NCI-H2081 (cell line): Measurements from ENCODE around the gene CCDC200.
"Not testable (repeated sequence)": the region's sequence is repeated elsewhere in the genome, so short reads cannot be mapped to it uniquely, and the experiment has no call there.

Experiments used
- DNase-seq, 2 experiments: peaks; one replicate each; lab custom pipeline; 2025; lab: John Stamatoyannopoulos, UW

CCDC200 gene

DNA sequence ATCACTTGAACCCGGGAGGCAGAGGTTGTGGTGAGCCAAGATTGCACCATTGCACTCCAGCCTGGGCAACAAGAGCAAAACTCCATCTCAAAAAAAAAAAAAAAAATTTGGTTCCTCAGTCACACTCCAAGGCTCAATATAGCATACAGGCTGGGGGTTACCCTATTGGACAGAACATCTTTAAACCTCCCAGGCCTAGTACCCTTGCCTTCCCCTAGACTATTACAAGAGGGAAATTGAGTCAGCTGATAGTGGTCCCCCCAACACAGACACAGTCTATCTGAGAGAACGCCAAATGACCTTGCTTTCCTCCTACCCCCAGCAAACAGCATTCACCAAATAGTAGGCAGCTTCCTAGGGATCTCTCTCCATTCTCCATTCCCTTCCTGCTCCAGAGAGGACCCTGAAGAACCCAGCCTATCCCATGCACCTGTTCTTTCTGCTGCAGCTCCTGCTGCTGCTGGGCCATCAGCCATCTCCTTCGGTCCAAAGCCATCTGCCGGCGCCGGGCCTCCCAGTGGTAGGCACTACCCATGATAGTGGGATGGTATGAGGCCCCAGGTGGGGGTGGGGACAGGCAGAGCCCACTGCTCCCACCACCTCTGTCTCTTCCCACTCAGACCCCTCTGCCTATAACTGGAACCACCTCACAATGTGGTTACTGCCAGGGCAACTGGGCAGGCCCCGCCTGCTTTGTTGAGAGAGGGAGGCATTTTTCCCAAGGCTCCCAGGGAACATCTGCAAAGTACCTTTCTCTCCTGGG, at the start of gene CCDC200:
Gene CCDC200 (minus strand): TSS at position 604 of the 763 bp plus-strand sequence. CDS start 69 bp downstream, at position 535.
- not testable (repeated sequence) for DNase-seq

DNA sequence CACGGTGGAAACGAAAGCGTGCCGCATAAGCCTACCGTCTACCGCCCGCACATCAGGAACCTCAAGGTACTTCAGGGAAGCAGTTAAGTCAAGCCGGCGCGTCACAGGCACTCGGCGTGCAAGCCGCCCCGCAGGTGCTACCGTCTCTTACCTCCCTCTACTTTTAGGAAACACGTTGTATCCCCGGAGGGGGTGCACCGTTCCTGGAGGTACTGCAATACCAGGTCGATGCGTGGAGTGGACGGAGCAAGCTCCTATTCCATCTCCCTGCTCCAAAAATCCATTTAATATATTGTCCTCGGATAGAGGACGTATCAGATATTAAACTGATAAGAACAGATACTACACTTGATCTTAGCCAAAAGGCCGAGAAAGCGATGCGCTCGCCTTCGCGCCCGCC, 44.5 kb upstream of the CCDC200 start:
- not testable (repeated sequence) for DNase-seq

DNA sequence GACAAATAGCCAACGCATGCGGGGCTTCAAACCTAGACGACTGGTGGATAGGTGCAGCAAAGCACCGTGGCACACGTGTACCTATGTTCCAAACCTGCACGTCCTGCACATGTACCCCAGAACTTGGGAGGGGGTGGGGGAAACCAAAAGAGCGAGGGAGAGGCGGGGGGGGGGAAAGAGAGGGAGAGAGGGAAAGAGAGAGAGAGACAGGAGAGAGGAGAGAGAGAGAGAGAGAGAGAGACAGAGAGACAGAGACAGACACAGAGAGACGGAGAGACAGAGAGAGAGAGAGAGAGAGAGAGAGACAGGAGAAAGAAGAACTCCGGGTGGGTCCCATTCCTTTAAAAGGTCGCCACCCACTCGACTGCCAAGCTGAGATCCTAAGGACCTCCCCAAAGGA, 44.1 kb upstream of the CCDC200 start:
- not testable (repeated sequence) for DNase-seq

DNA sequence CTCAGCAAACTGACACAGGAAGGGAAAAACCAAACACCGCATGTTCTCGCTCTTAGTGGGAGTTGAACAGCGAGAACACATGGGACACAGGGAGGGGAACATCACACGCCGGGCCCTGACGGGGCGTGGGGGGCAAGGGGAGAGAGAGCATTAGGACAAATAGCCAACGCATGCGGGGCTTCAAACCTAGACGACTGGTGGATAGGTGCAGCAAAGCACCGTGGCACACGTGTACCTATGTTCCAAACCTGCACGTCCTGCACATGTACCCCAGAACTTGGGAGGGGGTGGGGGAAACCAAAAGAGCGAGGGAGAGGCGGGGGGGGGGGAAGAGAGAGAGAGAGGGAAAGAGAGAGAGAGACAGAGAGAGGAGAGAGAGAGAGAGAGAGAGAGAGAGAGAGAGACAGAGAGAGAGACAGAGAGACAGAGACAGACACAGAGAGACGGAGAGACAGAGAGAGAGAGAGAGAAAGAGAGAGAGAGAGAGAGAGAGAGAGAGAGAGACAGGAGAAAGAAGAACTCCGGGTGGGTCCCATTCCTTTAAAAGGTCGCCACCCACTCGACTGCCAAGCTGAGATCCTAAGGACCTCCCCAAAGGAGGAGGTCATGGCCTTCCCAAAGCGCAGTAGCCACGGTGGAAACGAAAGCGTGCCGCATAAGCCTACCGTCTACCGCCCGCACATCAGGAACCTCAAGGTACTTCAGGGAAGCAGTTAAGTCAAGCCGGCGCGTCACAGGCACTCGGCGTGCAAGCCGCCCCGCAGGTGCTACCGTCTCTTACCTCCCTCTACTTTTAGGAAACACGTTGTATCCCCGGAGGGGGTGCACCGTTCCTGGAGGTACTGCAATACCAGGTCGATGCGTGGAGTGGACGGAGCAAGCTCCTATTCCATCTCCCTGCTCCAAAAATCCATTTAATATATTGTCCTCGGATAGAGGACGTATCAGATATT, 42.4 kb upstream of the CCDC200 start:
- not testable (repeated sequence) for DNase-seq

DNA sequence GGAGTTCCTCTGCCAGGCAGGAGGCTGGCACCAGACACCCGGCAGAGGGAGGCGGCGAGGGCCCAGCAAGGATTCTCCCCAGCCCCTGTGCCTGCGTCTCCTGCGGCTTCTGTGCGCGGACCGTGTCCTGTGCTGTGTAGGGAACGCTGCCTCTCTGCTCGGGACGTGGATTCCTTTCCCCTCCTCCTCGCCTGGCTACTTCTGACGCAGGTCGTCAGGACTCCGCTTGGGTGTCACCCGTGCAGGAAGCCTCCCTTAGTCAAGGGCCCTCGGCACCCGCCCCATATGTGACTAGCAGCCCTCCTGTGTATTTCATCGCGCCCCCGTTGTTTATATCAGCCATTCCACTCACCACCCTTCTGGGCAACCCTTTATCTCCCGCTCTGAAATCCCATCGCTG, 18.0 kb upstream of the CCDC200 start:
- DNase-seq = not testable (repeated sequence)

DNA sequence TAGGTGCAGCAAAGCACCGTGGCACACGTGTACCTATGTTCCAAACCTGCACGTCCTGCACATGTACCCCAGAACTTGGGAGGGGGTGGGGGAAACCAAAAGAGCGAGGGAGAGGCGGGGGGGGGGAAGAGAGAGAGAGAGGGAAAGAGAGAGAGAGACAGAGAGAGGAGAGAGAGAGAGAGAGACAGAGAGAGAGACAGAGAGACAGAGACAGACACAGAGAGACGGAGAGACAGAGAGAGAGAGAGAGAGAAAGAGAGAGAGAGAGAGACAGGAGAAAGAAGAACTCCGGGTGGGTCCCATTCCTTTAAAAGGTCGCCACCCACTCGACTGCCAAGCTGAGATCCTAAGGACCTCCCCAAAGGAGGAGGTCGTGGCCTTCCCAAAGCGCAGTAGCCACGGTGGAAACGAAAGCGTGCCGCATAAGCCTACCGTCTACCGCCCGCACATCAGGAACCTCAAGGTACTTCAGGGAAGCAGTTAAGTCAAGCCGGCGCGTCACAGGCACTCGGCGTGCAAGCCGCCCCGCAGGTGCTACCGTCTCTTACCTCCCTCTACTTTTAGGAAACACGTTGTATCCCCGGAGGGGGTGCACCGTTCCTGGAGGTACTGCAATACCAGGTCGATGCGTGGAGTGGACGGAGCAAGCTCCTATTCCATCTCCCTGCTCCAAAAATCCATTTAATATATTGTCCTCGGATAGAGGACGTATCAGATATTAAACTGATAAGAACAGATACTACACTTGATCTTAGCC, 12.4 kb upstream of the CCDC200 start:
- not testable (repeated sequence) for DNase-seq

DNA sequence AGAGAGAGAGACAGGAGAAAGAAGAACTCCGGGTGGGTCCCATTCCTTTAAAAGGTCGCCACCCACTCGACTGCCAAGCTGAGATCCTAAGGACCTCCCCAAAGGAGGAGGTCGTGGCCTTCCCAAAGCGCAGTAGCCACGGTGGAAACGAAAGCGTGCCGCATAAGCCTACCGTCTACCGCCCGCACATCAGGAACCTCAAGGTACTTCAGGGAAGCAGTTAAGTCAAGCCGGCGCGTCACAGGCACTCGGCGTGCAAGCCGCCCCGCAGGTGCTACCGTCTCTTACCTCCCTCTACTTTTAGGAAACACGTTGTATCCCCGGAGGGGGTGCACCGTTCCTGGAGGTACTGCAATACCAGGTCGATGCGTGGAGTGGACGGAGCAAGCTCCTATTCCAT, 11.2 kb upstream of the CCDC200 start:
- not testable (repeated sequence) for DNase-seq

DNA sequence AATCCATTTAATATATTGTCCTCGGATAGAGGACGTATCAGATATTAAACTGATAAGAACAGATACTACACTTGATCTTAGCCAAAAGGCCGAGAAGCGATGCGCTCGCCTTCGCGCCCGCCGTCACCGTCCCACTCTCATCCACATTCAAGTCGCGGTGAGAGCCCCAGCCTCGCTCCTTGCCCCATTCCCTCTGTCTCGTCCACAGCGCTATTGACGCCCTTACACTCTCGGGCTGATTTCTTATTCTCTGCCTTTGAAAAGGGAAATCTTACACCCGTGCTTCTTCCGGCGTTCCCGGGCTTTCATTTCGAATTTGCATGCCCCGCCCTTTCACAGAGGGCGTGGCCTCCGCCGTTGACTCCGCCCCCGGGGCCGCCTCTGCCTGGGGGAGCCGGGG, 5.5 kb upstream of the CCDC200 start, which contains the start of gene RNU2-1:
Gene RNU2-1 (minus strand): TSS at position 101 of the 400 bp plus-strand sequence.
- DNase-seq = not testable (repeated sequence)

DNA sequence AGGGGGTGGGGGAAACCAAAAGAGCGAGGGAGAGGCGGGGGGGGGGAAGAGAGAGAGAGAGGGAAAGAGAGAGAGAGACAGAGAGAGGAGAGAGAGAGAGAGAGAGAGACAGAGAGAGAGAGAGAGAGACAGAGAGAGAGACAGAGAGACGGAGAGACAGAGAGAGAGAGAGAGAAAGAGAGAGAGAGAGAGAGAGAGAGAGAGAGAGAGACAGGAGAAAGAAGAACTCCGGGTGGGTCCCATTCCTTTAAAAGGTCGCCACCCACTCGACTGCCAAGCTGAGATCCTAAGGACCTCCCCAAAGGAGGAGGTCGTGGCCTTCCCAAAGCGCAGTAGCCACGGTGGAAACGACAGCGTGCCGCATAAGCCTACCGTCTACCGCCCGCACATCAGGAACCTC, 4.8 kb upstream of the CCDC200 start:
- DNase-seq = not testable (repeated sequence)

DNA sequence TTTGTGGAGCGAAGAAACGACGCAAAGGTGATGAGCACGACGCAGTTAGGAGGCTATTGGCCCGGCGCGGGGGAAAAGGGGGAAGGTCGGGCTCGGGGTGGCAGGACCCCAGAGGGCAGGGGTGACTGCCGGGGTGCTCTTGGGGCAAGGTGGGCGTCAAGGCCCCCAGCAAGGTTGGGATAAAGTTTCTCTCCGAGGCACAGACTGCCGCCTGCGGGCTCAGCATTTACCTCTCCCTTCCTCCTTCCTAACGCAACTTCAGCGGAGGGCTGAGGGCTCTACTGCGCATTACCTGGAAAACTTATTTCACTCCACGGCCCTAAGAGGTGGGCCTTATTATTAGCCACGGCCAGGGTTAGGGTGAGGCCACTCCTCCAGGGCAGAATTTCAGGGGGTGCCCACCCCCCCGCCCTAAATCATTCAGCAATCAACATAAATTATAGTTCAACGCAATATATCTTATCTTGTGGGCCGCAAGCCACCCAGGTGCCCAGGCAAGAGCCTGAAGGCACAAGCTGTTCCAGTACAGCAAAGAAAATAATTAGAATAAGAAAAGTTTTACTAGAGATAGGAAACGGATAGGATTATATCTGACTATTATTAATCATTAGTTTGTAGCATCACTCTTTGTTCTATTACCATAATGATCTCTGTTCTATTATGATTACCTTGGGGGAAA, 3.7 kb upstream of the CCDC200 start:
- not testable (repeated sequence) for DNase-seq

DNA sequence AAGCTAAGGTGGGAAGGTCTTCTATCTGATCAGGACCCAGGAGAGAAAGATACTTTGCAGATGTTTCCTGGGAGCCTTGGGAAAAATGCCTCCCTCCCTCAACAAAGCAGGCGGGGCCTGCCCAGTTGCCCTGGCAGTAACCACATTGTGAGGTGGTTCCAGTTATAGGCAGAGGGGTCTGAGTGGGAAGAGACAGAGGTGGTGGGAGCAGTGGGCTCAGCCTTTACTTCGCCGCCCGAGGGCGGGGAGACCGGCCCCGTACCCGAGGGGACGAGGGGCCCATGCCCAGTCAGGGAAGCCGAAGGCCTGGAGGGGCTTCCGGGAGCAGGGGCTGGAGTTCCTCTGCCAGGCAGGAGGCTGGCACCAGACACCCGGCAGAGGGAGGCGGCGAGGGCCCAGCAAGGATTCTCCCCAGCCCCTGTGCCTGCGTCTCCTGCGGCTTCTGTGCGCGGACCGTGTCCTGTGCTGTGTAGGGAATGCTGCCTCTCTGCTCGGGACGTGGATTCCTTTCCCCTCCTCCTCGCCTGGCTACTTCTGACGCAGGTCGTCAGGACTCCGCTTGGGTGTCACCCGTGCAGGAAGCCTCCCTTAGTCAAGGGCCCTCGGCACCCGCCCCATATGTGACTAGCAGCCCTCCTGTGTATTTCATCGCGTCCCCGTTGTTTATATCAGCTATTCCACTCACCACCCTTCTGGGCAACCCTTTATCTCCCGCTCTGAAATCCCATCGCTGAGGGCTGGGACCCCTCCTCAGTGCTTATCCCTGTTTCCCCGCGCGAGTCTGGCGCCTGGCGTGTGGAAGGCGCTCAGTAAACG, 3.0 kb upstream of the CCDC200 start:
- DNase-seq = not testable (repeated sequence)

DNA sequence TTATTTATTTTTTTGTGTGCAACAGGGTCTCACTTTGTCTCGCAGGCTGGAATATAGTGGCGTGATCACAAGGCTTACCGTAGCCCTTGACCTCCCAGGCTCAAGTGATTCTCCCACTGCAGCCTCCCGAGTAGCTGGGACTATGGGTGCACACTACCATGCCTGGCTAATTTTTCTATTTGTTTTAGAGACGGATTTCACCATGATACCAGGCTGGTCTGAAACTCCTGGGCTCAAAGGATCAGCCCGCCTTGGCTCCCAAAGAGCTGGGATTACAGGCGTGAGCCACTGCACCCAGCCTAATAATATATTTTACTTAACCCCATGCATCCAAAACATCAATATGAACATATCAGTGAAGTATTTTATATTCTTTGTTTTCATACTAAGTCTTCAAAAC, 2.0 kb downstream of the CCDC200 start:
- no peak for DNase-seq

DNA sequence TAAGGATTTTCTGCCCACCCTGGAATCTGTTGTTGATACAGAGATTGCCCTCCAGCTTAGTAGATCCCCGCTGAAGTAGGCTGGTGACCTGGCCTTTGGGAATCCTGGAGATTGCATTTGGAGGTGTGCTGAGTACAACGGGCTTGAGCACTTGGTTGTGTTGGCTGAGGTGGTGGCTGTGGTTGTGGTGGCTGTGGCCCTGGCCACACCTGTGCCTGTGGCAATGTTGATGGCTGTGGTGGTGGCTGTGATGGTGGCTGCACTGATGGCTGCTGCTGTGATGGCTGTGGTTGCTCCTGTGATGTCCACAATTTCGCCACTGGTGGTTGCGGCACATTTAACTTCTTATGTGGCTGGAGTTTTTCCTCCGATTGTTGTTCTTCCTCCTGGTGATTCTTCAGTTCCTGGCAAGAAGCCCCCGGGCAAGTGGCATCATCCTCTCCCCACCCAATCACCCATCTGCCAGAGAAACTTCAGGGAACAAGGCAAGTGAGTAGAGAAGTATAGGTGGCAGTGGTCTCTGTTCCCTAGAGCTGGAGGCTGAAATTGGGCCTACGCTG, 4.2 kb downstream of the CCDC200 start:
- no peak for DNase-seq

DNA sequence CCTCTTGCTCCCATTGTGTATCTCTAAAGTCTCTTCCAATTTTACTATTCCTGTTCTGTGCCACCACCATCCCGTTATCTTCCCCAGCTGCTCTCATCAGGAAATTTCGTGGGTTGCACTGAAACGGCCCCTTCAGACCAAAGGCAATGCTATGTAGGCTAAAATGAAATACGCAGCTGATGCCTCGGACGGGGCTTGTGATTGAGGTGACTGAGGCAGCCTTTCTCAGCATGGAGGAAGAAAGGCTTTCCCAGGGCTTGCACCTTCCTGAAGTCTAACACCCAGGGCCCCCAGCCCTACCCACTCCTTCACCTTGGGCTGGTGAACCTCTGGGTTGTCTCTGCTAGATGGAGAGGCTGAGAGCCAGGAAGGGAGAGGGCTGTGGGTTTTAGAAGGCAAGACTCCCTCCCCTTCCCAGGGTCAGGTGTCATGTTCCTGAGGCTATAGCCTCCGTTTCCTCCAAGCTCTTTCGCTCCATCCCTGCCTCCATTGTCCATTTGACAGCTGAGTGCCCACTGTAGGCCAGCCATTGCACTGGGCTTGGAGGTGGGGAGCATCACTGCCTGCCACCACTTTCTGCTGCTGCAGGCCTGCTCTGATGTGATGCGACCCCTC, 7.8 kb downstream of the CCDC200 start:
- no peak for DNase-seq

DNA sequence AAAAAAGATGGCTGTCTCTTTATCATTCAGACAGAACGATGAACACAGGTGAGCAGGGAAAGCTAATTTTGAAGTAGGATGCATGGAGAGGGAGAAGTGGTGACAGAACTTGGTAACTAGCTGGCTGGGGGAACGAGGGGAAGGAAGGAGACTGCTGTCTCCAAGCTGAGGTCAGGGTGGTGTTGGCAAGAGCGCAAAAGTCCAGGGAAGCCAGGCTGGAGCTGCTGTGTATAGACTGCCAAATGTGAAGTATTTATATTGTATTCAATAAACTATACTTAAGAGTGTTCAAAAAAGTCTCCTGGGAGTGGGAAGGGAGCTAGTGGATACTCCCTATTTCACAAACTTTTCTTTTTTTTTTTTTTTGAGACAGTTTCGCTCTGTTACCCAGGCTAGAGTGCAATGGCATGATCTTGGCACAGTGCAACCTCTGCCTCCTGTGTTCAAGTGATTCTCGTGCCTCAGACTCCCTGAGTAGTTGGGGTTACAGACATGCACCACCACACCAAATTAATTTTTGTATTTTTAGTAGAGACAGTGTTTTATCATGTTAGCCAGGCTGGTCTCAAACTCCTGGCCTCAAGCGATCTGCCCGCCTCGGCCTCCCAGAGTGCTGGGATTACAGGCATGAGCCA, 8.6 kb downstream of the CCDC200 start:
- no peak for DNase-seq

DNA sequence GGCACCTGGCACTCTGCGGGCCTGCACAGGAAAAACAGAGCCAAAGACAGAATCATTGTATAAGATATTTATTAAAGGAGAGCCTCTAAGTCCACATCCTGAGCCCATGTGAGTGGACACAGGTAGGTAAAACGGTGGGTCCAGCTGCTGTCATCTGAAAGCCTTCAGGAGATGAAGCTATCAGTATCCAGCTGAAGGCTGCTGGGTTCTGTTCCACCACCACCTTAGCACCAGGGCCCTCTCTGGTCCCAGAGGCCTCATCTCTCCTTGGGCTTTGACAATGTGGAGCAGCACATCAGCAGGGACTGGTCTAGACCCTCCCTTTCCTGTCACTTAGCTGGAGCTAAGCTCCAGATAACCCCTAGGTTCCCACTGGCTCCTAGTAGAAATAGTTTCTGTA, 9.4 kb downstream of the CCDC200 start:
- no peak for DNase-seq

DNA sequence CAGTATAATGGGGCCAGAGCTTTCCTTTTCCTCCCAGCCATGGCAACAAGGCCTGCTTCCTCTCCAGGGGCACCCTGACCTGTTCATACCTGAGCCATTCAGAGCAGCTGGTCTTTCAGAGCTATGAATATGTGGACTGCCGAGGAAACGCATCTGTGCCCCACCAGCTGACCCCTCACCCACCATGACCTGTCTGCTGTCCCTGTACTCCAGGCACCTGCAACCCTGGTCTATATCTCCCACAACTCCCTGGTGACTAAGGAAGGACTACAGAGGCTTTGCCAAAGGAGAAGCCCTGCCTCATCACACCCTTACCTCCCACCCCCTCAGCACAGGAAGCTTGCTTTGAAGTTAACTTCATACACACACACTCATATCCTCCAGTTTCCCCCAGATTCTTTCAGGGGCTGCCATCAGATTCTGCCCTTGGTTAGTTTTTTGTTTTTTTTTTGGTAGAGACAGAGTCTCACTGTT, 10.8 kb downstream of the CCDC200 start:
- no peak for DNase-seq

DNA sequence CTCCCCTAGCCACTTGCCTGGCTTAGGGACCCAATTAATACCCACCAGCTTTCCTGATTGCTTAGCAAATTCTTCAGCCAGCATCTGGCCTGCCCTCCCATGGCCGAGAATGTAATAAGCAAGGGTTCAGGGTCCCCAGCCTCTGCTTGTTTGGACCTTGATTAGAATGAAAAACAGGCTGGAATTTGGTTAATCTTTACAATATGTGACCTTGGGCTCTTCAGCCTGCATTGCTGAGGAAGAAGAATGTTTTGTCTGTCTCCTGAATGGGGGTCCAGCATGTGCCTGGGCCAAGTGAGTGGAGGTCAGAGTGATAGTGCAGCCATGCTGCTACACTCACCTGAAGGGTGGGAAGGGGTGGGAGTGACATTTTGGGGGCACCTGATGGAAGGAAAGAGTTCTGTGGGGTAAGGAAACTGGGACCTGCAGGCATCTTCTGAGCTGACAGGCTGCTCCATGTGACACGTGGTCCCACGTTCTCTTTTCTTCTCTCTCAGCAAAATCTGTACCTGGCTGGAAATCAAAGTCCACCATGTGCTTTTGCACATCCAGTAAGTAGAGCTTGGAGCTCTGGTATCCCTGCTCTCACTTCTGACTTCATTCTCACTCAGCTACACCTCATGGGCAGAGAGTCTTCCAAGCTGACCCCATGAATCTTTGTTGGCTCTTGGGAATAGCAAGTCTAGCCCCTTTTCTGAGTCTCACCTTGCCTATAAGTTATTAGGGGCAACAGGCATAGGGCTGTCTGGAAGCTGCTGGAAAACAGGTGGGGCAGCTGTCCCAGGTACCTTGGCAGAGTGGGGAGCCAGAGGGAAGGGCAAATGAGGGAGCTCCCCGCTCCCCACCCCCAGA, 11.4 kb downstream of the CCDC200 start:
- DNase-seq = no peak
